HepG2 (cell line): ENCODE measurements around the gene ASXL3. TPM values are rescaled to one million over a fixed set of nuclear protein-coding genes. Genes with fewer than 3 reads are reported as not detected.

Experiments used
- ATF3 ChIP-seq: sonication (generic); formaldehyde crosslinking; IDR thresholded peaks from 2 replicates; pipeline ENCODE4 v1.4.0; 2020; ENCODE audit warnings: missing genetic modification reagents
- ATF4 ChIP-seq, 2 experiments: fragments of 450-650 bp in 1 of 2; sonication (generic) in 1 of 2; formaldehyde crosslinking; IDR thresholded peaks; 2 replicates each; pipeline versions ENCODE4 v1.5.0 to v1.8.0; 2020 to 2022; ENCODE audit warnings: mild to moderate bottlenecking in 1 of 2, missing genetic modification reagents in 1 of 2
- ATM ChIP-seq: fragments of 450-650 bp; IDR thresholded peaks from 2 replicates; pipeline ENCODE4 v1.7.1; 2017; ENCODE audit warnings: mild to moderate bottlenecking, borderline replicate concordance
- BRF2 ChIP-seq: sonication (generic); formaldehyde crosslinking; IDR thresholded peaks from 2 replicates; pipeline ENCODE4 v1.8.1; 2022; ENCODE audit warnings: mild to moderate bottlenecking, missing genetic modification reagents
- RBFOX2 ChIP-seq: fragments of 200-400 bp; formaldehyde crosslinking; IDR thresholded peaks from 2 replicates; pipeline ENCODE4 v1.6.1; 2017; ENCODE audit warnings: low read depth, mild to moderate bottlenecking, low read length
- RFXAP ChIP-seq: sonication (generic); formaldehyde crosslinking; IDR thresholded peaks from 2 replicates; pipeline ENCODE4 v1.4.0; 2020; ENCODE audit warnings: missing genetic modification reagents, borderline replicate concordance
- XBP1 ChIP-seq: sonication (generic); formaldehyde crosslinking; IDR thresholded peaks from 2 replicates; pipeline ENCODE4 v1.5.0; 2020; ENCODE audit warnings: missing genetic modification reagents
- ZMYM2 ChIP-seq: sonication (generic); formaldehyde crosslinking; IDR thresholded peaks from 2 replicates; pipeline ENCODE4 v1.8.0; 2022; ENCODE audit warnings: mild to moderate bottlenecking, missing genetic modification reagents
- ZNF276 ChIP-seq: sonication (generic); formaldehyde crosslinking; IDR thresholded peaks from 2 replicates; pipeline ENCODE4 v1.4.0; 2020; ENCODE audit warnings: mild to moderate bottlenecking, low read depth, missing genetic modification reagents
- ZNF33B ChIP-seq: sonication (generic); formaldehyde crosslinking; IDR thresholded peaks from 2 replicates; pipeline ENCODE4 v1.5.1; 2020; ENCODE audit warnings: mild to moderate bottlenecking, missing genetic modification reagents
- ZNF512 ChIP-seq: sonication (generic); formaldehyde crosslinking; IDR thresholded peaks from 2 replicates; pipeline ENCODE4 v1.4.0; 2020; ENCODE audit warnings: mild to moderate bottlenecking, missing genetic modification reagents
- ZNF562 ChIP-seq: sonication (generic); formaldehyde crosslinking; IDR thresholded peaks from 2 replicates; pipeline ENCODE4 v1.8.0; 2022; ENCODE audit warnings: missing genetic modification reagents, borderline replicate concordance
- polyA plus RNA-seq, 8 experiments: library from polyadenylated mRNA; depleted of rRNA in 3 of 8; stranded (reverse) in 7 of 8; unstranded in 1 of 8; fragments of >200 nt; fragmentation: Illumina TruSeq in 4 of 8; extraction: Trizol in 4 of 8; gene quantifications; 2 replicates each; pipeline versions ENCODE4 v1.2.1 to v1.2.3, GENCODE V29; 2011 to 2016; ENCODE audit warnings: low read depth in 4 of 8, missing spikeins in 1 of 8, mixed read lengths in 1 of 8; ENCODE audit not compliant: insufficient read depth in 1 of 8
- total RNA-seq, 5 experiments: library from RNA; depleted of rRNA; stranded (reverse); fragments of >200 nt; fragmentation: Illumina TruSeq; extraction: Trizol; gene quantifications; 2 replicates each; pipeline ENCODE4 v1.2.3, GENCODE V29; 2016; ENCODE audit warnings: low read depth in 1 of 5

The ASXL3 gene
- total and polyA plus RNA-seq, 2 of the 13 experiments (the other 11 are each of a cell fraction or from before 2014, with no cell fraction given): not detected

GRCh38 chr18:33665187-33665586 lies 87.2 kb downstream of the ASXL3 start (continued):
- TF ChIP-seq ATF4 (CRISPR knock-in tag; IDR thresholded peaks at IDR 0.05): no peak
- TF ChIP-seq BRF2 (CRISPR knock-in tag): no peak
- TF ChIP-seq ZMYM2 (CRISPR knock-in tag): no peak
- TF ChIP-seq XBP1 (CRISPR knock-in tag): no peak
- no peak for TF ChIP-seq RFXAP
- no peak for TF ChIP-seq ZNF512
- no peak for TF ChIP-seq ZNF562
- TF ChIP-seq ZNF276 (CRISPR knock-in tag): no peak
- TF ChIP-seq ATM: no peak
- TF ChIP-seq RBFOX2: no peak
- no peak for TF ChIP-seq ATF3 (CRISPR knock-in tag)
- TF ChIP-seq ZNF33B (CRISPR knock-in tag): no peak
